GM23248 (cell line): ENCODE measurements around the gene LYAR. TPM values are rescaled to one million over a fixed set of nuclear protein-coding genes. Genes with fewer than 3 reads are reported as not detected.
A peak's percentile ranks its signal among the peaks of the same experiment; 100 is the strongest.
"Not testable (repeated sequence)": the region's sequence is repeated elsewhere in the genome, so short reads cannot be mapped to it uniquely, and the experiment has no call there.

Experiments
- DNase-seq: peaks from one replicate; pipeline ENCODE4 v3.0.0-alpha.2; 2015
- H2AFZ ChIP-seq: fragments of 200-600 bp; sonication (generic); 2 replicates; pipeline ENCODE4 v1.6.1; 2016; ENCODE audit warnings: antibody characterized with exemption
- H3F3A ChIP-seq: fragments of 200-600 bp; sonication (generic); 2 replicates; pipeline ENCODE4 v1.6.1; 2016; ENCODE audit warnings: mild to moderate bottlenecking, antibody characterized with exemption, mixed run types; ENCODE audit not compliant: insufficient read depth
- H3K27ac ChIP-seq: fragments of 200-600 bp; sonication (generic); 2 replicates; pipeline ENCODE4 v1.5.1; 2016; ENCODE audit warnings: mild to moderate bottlenecking
- H3K27me3 ChIP-seq: fragments of 200-600 bp; sonication (generic); replicated peaks from 2 replicates; pipeline ENCODE4 v1.6.1; 2016; ENCODE audit warnings: mild to moderate bottlenecking; ENCODE audit not compliant: insufficient read depth
- H3K36me3 ChIP-seq: fragments of 200-600 bp; sonication (generic); 2 replicates; pipeline ENCODE4 v1.6.1; 2016; ENCODE audit warnings: low read depth, mild to moderate bottlenecking
- H3K4me1 ChIP-seq: fragments of 200-600 bp; sonication (generic); 2 replicates; pipeline ENCODE4 v1.6.1; 2016; ENCODE audit warnings: mild to moderate bottlenecking; ENCODE audit not compliant: insufficient read depth
- H3K4me2 ChIP-seq: fragments of 200-600 bp; sonication (generic); one replicate; pipeline ENCODE4 v1.6.1; 2016; ENCODE audit warnings: mild to moderate bottlenecking; ENCODE audit not compliant: unreplicated experiment
- H3K4me3 ChIP-seq: fragments of 200-600 bp; sonication (generic); 2 replicates; pipeline ENCODE4 v1.5.1; 2016; ENCODE audit warnings: mild to moderate bottlenecking
- H3K79me2 ChIP-seq: fragments of 200-600 bp; sonication (generic); 2 replicates; pipeline ENCODE4 v1.6.1; 2016; ENCODE audit warnings: mild to moderate bottlenecking; ENCODE audit not compliant: insufficient read depth
- H3K9ac ChIP-seq: fragments of 200-600 bp; sonication (generic); 2 replicates; pipeline ENCODE4 v1.6.1; 2016; ENCODE audit warnings: mild to moderate bottlenecking
- H3K9me2 ChIP-seq: fragments of 200-600 bp; sonication (generic); 2 replicates; pipeline ENCODE4 v1.6.1; 2016; ENCODE audit warnings: mixed run types, mild to moderate bottlenecking, moderate library complexity; ENCODE audit not compliant: insufficient read depth
- H3K9me3 ChIP-seq: fragments of 200-600 bp; sonication (generic); one replicate; pipeline ENCODE4 v1.6.1; 2017; ENCODE audit warnings: low read depth
- H4K20me1 ChIP-seq: fragments of 200-600 bp; sonication (generic); 2 replicates; pipeline ENCODE4 v1.6.0; 2016; ENCODE audit not compliant: insufficient read depth
- EZH2 ChIP-seq: fragments of 200-600 bp; sonication (generic); IDR thresholded peaks from 2 replicates; pipeline ENCODE4 v1.6.1; 2018; ENCODE audit warnings: antibody characterized with exemption, mild to moderate bottlenecking; ENCODE audit not compliant: insufficient read depth, poor library complexity, severe bottlenecking
- EZH2phosphoT487 ChIP-seq: fragments of 200-600 bp; sonication (generic); IDR thresholded peaks from 2 replicates; pipeline ENCODE4 v1.6.1; 2018; ENCODE audit warnings: antibody characterized with exemption, moderate library complexity, mild to moderate bottlenecking, low read depth; ENCODE audit not compliant: insufficient read depth
- WGBS, 2 experiments: methylation state at CpG; one replicate each; pipeline ENCODE4 v1.1.6; 2015 to 2017; ENCODE audit warnings: low lambda C conversion rate in 2 of 2, low coverage in 1 of 2; ENCODE audit errors: missing lambda C conversion rate in 2 of 2; 5-methylcytosine and 5-hydroxymethylcytosine counted together
- in situ Hi-C: fragments of 300-500 bp; cut with MboI; formaldehyde crosslinking; loops from 2 replicates; pipeline ENCODE4 v1.15.0; 2020
- polyA plus RNA-seq: library from polyadenylated mRNA; unstranded; fragments of >200 nt; fragmentation: Nextera tagmentation; extraction: Ambion mirVana; gene quantifications from 2 replicates; pipeline ENCODE4 v1.2.1, GENCODE V29; 2016
- total RNA-seq: library from RNA; depleted of rRNA; stranded (reverse); fragments of >200 nt; shearing (Covaris generic); gene quantifications from 2 replicates; pipeline ENCODE4 v1.2.3, GENCODE V29; 2014

LYAR gene
- total and polyA plus RNA-seq, 2 experiments from 2014 or later = 11.9 to 16.9 TPM

DNA sequence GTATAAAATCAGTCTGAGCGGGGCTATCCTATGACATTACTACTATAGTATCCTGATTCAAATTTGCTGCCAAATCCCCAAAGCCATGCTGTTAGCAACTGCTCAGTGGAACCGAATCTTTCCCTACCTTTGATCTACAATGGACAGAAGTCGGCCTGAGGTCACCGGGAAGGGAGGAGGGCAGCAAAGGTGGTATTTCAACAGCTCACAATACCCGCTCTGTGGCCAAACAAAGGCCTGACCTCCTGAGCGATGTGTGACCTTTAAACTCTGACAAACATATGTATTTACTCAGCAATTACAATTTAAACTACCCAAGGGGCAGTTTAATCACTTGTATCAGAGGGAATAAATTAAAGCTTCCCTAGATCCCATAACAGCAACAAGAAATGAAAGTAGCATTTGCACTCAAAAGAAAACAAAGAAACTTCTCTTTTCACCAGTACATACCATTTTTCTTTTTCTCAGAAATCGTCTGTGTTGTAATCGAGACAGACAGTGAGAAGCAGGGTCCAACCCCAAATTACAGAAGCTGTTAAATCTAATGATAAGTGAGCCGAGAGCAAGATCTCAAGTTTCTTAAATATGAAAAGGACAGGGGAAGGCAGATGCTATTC, 30.4 kb downstream of the LYAR start:
- Histone ChIP-seq H3F3A (no peaks in the 10 kb centered on the region), H4K20me1 (no peaks in the 10 kb centered on the region), H3K9me3 (no peaks in the 10 kb centered on the region), H3K36me3 (no peaks in the 10 kb centered on the region), H3K4me2 (no peak overlapping the region), H3K9ac (0 out of 2 replicates have a peak overlapping the region, but pooled peaks have one; percentile 4), H3K9me2 (no peaks in the 10 kb centered on the region), H3K4me1 (no peaks in the 10 kb centered on the region), H3K79me2 (no peaks in the 10 kb centered on the region), H2AFZ (peak overlapping the region; percentile 26), H3K27me3 (peaks cover 11% of the 10 kb centered on the region), H3K4me3 (no peak overlapping the region), H3K27ac (no peak overlapping the region)
- in situ Hi-C loops = no loop called here
- TF ChIP-seq EZH2 = no peak
- TF ChIP-seq EZH2phosphoT487 = no peak
- WGBS, 2 experiments = 21 to 23% methylated on average over 9 of the region's 9 CpGs
- DNase-seq = no peak

DNA sequence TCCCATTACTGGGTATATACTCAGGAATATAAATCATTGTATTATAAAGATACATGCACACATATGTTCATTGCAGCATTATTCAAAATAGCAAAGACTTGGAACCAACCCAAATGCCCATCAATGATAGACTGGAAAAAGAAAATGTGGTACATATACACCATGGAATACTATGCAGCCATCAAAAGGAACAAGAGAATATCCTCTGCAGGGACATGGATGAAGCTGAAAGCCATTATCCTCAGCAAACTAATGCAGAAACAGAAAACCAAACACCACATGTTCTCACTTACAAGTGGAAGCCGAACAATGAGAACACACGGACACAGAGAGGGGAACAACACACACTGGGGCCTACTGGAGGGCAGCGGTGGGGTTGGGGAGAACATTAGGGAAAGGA, 32.2 kb downstream of the LYAR start:
- H3K9me2 ChIP-seq, H3K4me1 ChIP-seq, H3K4me2 ChIP-seq, H3K9me3 ChIP-seq, H3F3A ChIP-seq, H3K79me2 ChIP-seq, H3K36me3 ChIP-seq, H4K20me1 ChIP-seq, H3K9ac ChIP-seq, DNase-seq, H2AFZ ChIP-seq, H3K27ac ChIP-seq, in situ Hi-C loops, H3K4me3 ChIP-seq: not testable (repeated sequence)
- H3K27me3 ChIP-seq = peaks cover 15% of the 10 kb centered on the region
- WGBS, 2 experiments = 61 to 71% methylated on average over 3 of the region's 3 CpGs

DNA sequence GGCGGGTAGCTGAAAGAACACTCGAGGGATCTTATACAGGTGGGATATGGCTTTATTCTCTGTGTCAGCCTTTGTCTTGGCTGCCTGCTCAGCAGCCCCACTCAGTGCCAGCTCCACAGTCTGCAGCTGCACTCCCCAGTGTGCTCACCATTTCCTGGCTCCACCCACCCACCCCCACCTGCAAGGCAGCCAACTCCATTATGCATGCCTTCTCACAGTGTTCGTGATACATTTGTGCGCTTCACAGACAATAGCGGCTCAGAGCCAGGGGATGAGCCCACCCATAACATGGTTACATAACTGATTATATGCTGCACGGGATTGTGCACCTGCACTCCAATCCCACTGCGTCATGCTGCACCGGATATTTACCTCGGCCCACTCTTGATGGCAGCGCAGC, 33.2 kb downstream of the LYAR start:
- Histone ChIP-seq H3K9ac (no peak overlapping the region), H3K36me3 (no peaks in the 10 kb centered on the region), H3K4me1 (no peaks in the 10 kb centered on the region), H3K9me3 (no peaks in the 10 kb centered on the region), H2AFZ (no peak overlapping the region), H3F3A (no peaks in the 10 kb centered on the region), H3K4me3 (no peak overlapping the region), H3K79me2 (no peaks in the 10 kb centered on the region), H3K4me2 (no peak overlapping the region), H4K20me1 (no peaks in the 10 kb centered on the region), H3K27me3 (peaks cover 15% of the 10 kb centered on the region), H3K27ac (no peak overlapping the region), H3K9me2 (no peaks in the 10 kb centered on the region)
- in situ Hi-C loops = no loop called here
- WGBS, 2 experiments = 72 to 76% methylated on average over 9 to 10 of the region's 10 CpGs
- no peak for TF ChIP-seq EZH2phosphoT487
- no peak for TF ChIP-seq EZH2
- DNase-seq = no peak

DNA sequence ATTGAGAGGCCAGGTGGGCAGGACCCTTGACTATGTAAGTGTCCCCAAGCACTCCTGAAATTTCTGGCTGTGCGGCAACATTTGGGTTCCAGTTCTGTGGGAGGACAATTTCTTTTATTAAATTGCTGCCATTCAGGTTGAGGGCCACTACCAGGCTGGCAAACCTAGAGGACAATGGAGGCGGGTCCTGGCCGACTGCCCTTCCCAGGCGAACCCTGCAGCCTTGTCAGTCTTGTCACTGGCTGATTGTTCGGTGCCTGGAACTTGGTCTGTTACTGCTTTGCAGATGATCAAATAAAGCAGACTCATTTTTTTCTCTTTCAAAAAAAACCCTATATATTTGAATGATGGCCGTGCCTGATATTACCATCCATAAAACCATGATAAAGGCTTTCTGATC, 35.3 kb downstream of the LYAR start:
- no peak for DNase-seq
- no peak overlapping the region for H2AFZ ChIP-seq
- no peak overlapping the region for H3K27ac ChIP-seq
- H3F3A ChIP-seq = no peaks in the 10 kb centered on the region
- in situ Hi-C loops = no loop called here
- no peaks in the 10 kb centered on the region for H3K79me2 ChIP-seq
- no peaks in the 10 kb centered on the region for H4K20me1 ChIP-seq
- H3K4me2 ChIP-seq = no peak overlapping the region
- H3K4me1 ChIP-seq = no peaks in the 10 kb centered on the region
- H3K9ac ChIP-seq = no peak overlapping the region
- H3K9me2 ChIP-seq = no peaks in the 10 kb centered on the region
- H3K4me3 ChIP-seq = no peak overlapping the region
- no peaks in the 10 kb centered on the region for H3K36me3 ChIP-seq
- 57 to 60% methylated on average over 6 of the region's 6 CpGs for WGBS, 2 experiments
- H3K27me3 ChIP-seq = peaks cover 15% of the 10 kb centered on the region
- H3K9me3 ChIP-seq = no peaks in the 10 kb centered on the region
- TF ChIP-seq EZH2phosphoT487 = no peak
- no peak for TF ChIP-seq EZH2

DNA sequence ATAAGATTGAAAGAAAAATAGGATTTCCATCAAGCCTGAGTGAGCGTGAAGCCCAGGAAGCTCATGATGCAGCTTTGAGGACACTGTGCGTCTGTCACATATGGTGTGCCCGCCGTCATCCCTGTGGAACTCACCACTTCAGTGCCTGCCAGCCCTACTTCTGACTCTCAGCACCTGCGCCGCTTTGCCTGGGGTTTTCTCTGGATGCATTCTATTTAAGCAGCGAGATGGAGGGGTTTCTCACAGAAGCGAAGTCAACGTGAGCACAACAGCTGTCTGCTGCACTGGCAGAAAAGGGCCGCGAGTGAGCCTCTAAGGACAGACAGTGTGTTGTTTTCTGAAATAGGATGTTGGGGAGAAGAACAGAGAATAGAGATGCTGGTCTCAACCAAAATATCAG, 35.8 kb downstream of the LYAR start:
- 63 to 72% methylated on average over 11 of the region's 11 CpGs for WGBS, 2 experiments
- Histone ChIP-seq H3K9me2 (no peaks in the 10 kb centered on the region), H3K4me2 (no peak overlapping the region), H3K79me2 (no peaks in the 10 kb centered on the region), H3K27me3 (peaks cover 15% of the 10 kb centered on the region), H3K4me1 (peaks cover 2% of the 10 kb centered on the region), H3F3A (no peaks in the 10 kb centered on the region), H3K4me3 (no peak overlapping the region), H3K27ac (no peak overlapping the region), H2AFZ (no peak overlapping the region), H3K9ac (no peak overlapping the region), H3K9me3 (no peaks in the 10 kb centered on the region), H3K36me3 (no peaks in the 10 kb centered on the region), H4K20me1 (no peaks in the 10 kb centered on the region)
- no peak for DNase-seq
- in situ Hi-C loops = no loop called here
- TF ChIP-seq EZH2 = no peak
